GM23338 (cell line): ENCODE data around the gene GRIK5.

Experiments
- EZH2phosphoT487 ChIP-seq: fragments of 200-600 bp; sonication (generic); IDR thresholded peaks from one replicate; pipeline ENCODE4 v1.8.1; 2018; ENCODE audit warnings: antibody characterized with exemption; ENCODE audit not compliant: unreplicated experiment
- POLR2AphosphoS5 ChIP-seq: IDR thresholded peaks from 2 replicates; pipeline ENCODE4 v1.6.1; 2016; ENCODE audit warnings: antibody characterized with exemption, low read depth
- TF ChIP-seq, protein P1 (sequence below), 2 experiments: fragments of 200-600 bp in 1 of 2; sonication (generic) in 1 of 2; conservative IDR thresholded peaks; 2 replicates each; pipeline versions ENCODE4 v1.5.1 to v1.6.1; 2016 to 2017; ENCODE audit warnings: antibody characterized with exemption in 2 of 2, low read depth in 2 of 2, mild to moderate bottlenecking in 2 of 2, moderate library complexity in 1 of 2
- TF ChIP-seq, protein P2 (sequence below): IDR thresholded peaks from one replicate; pipeline ENCODE4 v1.6.1; 2018; ENCODE audit warnings: antibody characterized with exemption; ENCODE audit not compliant: unreplicated experiment

DNA sequence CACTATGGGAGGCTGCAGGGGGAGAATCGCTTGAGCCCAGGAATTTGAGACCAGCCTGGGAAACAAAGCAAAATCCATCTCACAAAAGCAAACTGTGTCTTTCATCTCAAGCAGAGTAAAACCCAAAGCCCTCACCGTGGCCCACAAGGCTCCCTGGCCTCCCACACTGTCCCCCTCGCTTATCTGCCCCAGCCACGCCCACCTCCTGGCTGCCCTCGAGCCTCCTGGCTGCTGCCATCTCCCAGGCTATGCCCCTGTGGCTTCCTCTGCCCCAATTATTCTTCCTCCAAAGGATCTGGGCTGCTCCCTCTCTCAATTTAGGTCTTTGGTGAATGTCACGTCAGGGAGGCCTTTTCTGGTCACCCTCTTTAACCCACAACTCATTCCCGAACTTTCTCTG lies 114.5 kb downstream of the GRIK5 start:
- TF ChIP-seq, protein P1, sequence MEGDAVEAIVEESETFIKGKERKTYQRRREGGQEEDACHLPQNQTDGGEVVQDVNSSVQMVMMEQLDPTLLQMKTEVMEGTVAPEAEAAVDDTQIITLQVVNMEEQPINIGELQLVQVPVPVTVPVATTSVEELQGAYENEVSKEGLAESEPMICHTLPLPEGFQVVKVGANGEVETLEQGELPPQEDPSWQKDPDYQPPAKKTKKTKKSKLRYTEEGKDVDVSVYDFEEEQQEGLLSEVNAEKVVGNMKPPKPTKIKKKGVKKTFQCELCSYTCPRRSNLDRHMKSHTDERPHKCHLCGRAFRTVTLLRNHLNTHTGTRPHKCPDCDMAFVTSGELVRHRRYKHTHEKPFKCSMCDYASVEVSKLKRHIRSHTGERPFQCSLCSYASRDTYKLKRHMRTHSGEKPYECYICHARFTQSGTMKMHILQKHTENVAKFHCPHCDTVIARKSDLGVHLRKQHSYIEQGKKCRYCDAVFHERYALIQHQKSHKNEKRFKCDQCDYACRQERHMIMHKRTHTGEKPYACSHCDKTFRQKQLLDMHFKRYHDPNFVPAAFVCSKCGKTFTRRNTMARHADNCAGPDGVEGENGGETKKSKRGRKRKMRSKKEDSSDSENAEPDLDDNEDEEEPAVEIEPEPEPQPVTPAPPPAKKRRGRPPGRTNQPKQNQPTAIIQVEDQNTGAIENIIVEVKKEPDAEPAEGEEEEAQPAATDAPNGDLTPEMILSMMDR (conservative IDR thresholded peaks at IDR 0.05; ENCODE audit: low read depth in 2 of 2): no peak
- no peak for TF ChIP-seq POLR2AphosphoS5
- no peak for TF ChIP-seq EZH2phosphoT487
- TF ChIP-seq, protein P2, sequence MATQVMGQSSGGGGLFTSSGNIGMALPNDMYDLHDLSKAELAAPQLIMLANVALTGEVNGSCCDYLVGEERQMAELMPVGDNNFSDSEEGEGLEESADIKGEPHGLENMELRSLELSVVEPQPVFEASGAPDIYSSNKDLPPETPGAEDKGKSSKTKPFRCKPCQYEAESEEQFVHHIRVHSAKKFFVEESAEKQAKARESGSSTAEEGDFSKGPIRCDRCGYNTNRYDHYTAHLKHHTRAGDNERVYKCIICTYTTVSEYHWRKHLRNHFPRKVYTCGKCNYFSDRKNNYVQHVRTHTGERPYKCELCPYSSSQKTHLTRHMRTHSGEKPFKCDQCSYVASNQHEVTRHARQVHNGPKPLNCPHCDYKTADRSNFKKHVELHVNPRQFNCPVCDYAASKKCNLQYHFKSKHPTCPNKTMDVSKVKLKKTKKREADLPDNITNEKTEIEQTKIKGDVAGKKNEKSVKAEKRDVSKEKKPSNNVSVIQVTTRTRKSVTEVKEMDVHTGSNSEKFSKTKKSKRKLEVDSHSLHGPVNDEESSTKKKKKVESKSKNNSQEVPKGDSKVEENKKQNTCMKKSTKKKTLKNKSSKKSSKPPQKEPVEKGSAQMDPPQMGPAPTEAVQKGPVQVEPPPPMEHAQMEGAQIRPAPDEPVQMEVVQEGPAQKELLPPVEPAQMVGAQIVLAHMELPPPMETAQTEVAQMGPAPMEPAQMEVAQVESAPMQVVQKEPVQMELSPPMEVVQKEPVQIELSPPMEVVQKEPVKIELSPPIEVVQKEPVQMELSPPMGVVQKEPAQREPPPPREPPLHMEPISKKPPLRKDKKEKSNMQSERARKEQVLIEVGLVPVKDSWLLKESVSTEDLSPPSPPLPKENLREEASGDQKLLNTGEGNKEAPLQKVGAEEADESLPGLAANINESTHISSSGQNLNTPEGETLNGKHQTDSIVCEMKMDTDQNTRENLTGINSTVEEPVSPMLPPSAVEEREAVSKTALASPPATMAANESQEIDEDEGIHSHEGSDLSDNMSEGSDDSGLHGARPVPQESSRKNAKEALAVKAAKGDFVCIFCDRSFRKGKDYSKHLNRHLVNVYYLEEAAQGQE: no peak
